H1 (cell line): ENCODE data around the gene OR51B2. TPM values are rescaled to one million over a fixed set of nuclear protein-coding genes. Genes with fewer than 3 reads are reported as not detected.

Experiments
- CTCF ChIA-PET: fragments of 300-600 bp; sonication (Branson Sonifier 250); formaldehyde crosslinking; loops from one replicate; lab custom pipeline; 2021; ENCODE audit not compliant: partially characterized antibody; lab: Charles Lee
- POLR2A ChIA-PET: fragments of 300-600 bp; sonication (Branson Sonifier 250); formaldehyde crosslinking; loops from one replicate; lab custom pipeline; 2021; ENCODE audit warnings: inconsistent platforms; ENCODE audit not compliant: partially characterized antibody; lab: Charles Lee
- DNase-seq, 2 experiments: peaks; one replicate each; pipeline versions ENCODE4 v3.0.0 to v3.0.0-alpha.2; 2010 to 2022; ENCODE audit warnings: low spot score in 2 of 2, low read depth in 1 of 2, mixed read lengths in 1 of 2
- FAIRE-seq: peaks from 2 replicates; lab custom pipeline; 2011; peaks lifted over from hg19 to GRCh38; lab: Jason Lieb, UNC
- H2AFZ ChIP-seq: 2 replicates; pipeline ENCODE4 v1.8.1; 2012; ENCODE audit warnings: low read length, inconsistent platforms
- H2AK5ac ChIP-seq: 2 replicates; pipeline ENCODE4 v1.6.1; 2013; ENCODE audit warnings: low read depth, low read length
- H2BK120ac ChIP-seq: replicated peaks from 2 replicates; pipeline ENCODE3; 2013; ENCODE audit warnings: low read depth, low read length, inconsistent platforms
- H2BK12ac ChIP-seq: 2 replicates; pipeline ENCODE4 v1.6.1; 2013; ENCODE audit warnings: low read depth, low read length
- H2BK15ac ChIP-seq: 2 replicates; pipeline ENCODE4 v1.6.1; 2013; ENCODE audit warnings: low read length
- H2BK20ac ChIP-seq: 2 replicates; pipeline ENCODE4 v1.6.1; 2013; ENCODE audit warnings: low read length
- H2BK5ac ChIP-seq: 2 replicates; pipeline ENCODE4 v1.6.1; 2013; ENCODE audit warnings: low read depth, low read length
- H3K14ac ChIP-seq: 2 replicates; pipeline ENCODE4 v1.6.1; 2013; ENCODE audit warnings: inconsistent platforms; ENCODE audit not compliant: insufficient read length
- H3K18ac ChIP-seq: 2 replicates; pipeline ENCODE4 v1.6.1; 2013; ENCODE audit warnings: low read length; ENCODE audit errors: extremely low read depth
- H3K23ac ChIP-seq: 2 replicates; pipeline ENCODE4 v1.6.1; 2013; ENCODE audit warnings: inconsistent platforms; ENCODE audit not compliant: insufficient read length
- H3K23me2 ChIP-seq: 2 replicates; pipeline ENCODE4 v1.6.1; 2013; ENCODE audit warnings: low read depth, low read length
- H3K27ac ChIP-seq: 2 replicates; pipeline ENCODE4 v1.6.1; 2011; ENCODE audit warnings: low read depth, low read length, inconsistent platforms
- H3K27me3 ChIP-seq, 4 experiments: replicated peaks in 1 of 4; 1 replicate in 1 of 4; 2 replicates in 3 of 4; pipeline versions ENCODE4 v1.6.1 to v1.8.1; 2011 to 2013; ENCODE audit warnings: low read length in 3 of 4, mild to moderate bottlenecking in 3 of 4, inconsistent platforms in 2 of 4, mixed read lengths in 2 of 4, moderate library complexity in 1 of 4; ENCODE audit not compliant: control insufficient read depth in 3 of 4, insufficient read depth in 3 of 4; ENCODE audit errors: extremely low read depth in 1 of 4
- H3K36me3 ChIP-seq, 4 experiments: 2 replicates each; pipeline versions ENCODE4 v1.6.1 to v1.8.1; 2011 to 2013; ENCODE audit warnings: mild to moderate bottlenecking in 4 of 4, low read length in 3 of 4, moderate library complexity in 2 of 4, control low read depth in 1 of 4, inconsistent platforms in 1 of 4; ENCODE audit not compliant: insufficient read depth in 4 of 4, control insufficient read depth in 2 of 4
- H3K4ac ChIP-seq: replicated peaks from 2 replicates; pipeline ENCODE3; 2013; ENCODE audit warnings: low read length, low read depth, mixed read lengths, inconsistent platforms; ENCODE audit not compliant: insufficient read length
- H3K4me1 ChIP-seq, 4 experiments: replicated peaks in 1 of 4; 1 replicate in 1 of 4; 2 replicates in 3 of 4; pipeline versions ENCODE4 v1.6.1 to v1.8.1; 2011 to 2013; ENCODE audit warnings: low read length in 3 of 4, inconsistent platforms in 2 of 4, mixed read lengths in 1 of 4; ENCODE audit not compliant: insufficient read depth in 4 of 4, control insufficient read depth in 3 of 4
- H3K4me2 ChIP-seq, 2 experiments: 2 replicates each; pipeline versions ENCODE4 v1.6.1 to v1.8.1; 2011 to 2013; ENCODE audit warnings: low read depth in 2 of 2, low read length in 2 of 2, control low read depth in 1 of 2, inconsistent platforms in 1 of 2, mild to moderate bottlenecking in 1 of 2; ENCODE audit not compliant: insufficient read depth in 1 of 2
- H3K4me3 ChIP-seq, 4 experiments: fragments of 200-600, 300-600 bp in 1 of 4; sonication (generic), shearing (Covaris generic), sonication (Bioruptor Twin) in 1 of 4; 2 replicates each; pipeline versions ENCODE4 v1.5.1 to v1.8.1; 2011 to 2016; ENCODE audit warnings: low read length in 4 of 4, low read depth in 3 of 4, control low read depth in 2 of 4, inconsistent platforms in 2 of 4, mild to moderate bottlenecking in 2 of 4, mixed read lengths in 1 of 4, moderate library complexity in 1 of 4; ENCODE audit not compliant: insufficient read depth in 2 of 4; ENCODE audit errors: extremely low read depth in 1 of 4
- H3K56ac ChIP-seq: replicated peaks from 2 replicates; pipeline ENCODE3; 2013; ENCODE audit warnings: low read depth, mild to moderate bottlenecking, mixed read lengths, low read length, inconsistent platforms; ENCODE audit not compliant: insufficient read length
- H3K79me1 ChIP-seq: 2 replicates; pipeline ENCODE4 v1.6.1; 2013; ENCODE audit warnings: low read depth, low read length, control low read depth
- H3K79me2 ChIP-seq, 2 experiments: 2 replicates each; pipeline versions ENCODE4 v1.6.1 to v1.8.1; 2012 to 2013; ENCODE audit warnings: low read length in 2 of 2, mild to moderate bottlenecking in 2 of 2, inconsistent platforms in 1 of 2; ENCODE audit not compliant: insufficient read depth in 2 of 2, control insufficient read depth in 1 of 2
- H3K9ac ChIP-seq, 4 experiments: replicated peaks in 1 of 4; 1 replicate in 1 of 4; 2 replicates in 3 of 4; pipeline versions ENCODE4 v1.6.1 to v1.8.1; 2011 to 2013; ENCODE audit warnings: low read depth in 3 of 4, low read length in 3 of 4, control low read depth in 2 of 4, mild to moderate bottlenecking in 2 of 4, moderate library complexity in 2 of 4, inconsistent platforms in 1 of 4; ENCODE audit errors: extremely low read depth in 1 of 4
- H3K9me3 ChIP-seq, 2 experiments: 2 replicates each; pipeline versions ENCODE4 v1.6.1 to v1.8.1; 2012 to 2013; ENCODE audit warnings: mild to moderate bottlenecking in 2 of 2, moderate library complexity in 2 of 2, control low read depth in 1 of 2, inconsistent platforms in 1 of 2, low read depth in 1 of 2, low read length in 1 of 2, mixed read lengths in 1 of 2; ENCODE audit not compliant: insufficient read depth in 2 of 2
- H4K20me1 ChIP-seq, 2 experiments: replicated peaks in 1 of 2; 2 replicates each; pipeline versions ENCODE3 to v1.8.1; 2011 to 2013; ENCODE audit warnings: inconsistent platforms in 2 of 2, low read length in 2 of 2, mild to moderate bottlenecking in 1 of 2; ENCODE audit not compliant: insufficient read depth in 2 of 2, control insufficient read depth in 1 of 2
- H4K5ac ChIP-seq: 2 replicates; pipeline ENCODE4 v1.6.1; 2013; ENCODE audit warnings: low read length, low read depth, mixed read lengths, inconsistent platforms; ENCODE audit not compliant: insufficient read length
- H4K8ac ChIP-seq: 2 replicates; pipeline ENCODE4 v1.8.0; 2013; ENCODE audit warnings: mild to moderate bottlenecking, moderate library complexity, low read length, inconsistent platforms; ENCODE audit not compliant: insufficient read depth; ENCODE audit errors: extremely low read depth
- H4K91ac ChIP-seq: replicated peaks from 2 replicates; pipeline ENCODE3; 2013; ENCODE audit warnings: low read length, mixed read lengths, inconsistent platforms; ENCODE audit not compliant: insufficient read length
- JUN ChIP-seq: IDR thresholded peaks from 2 replicates; pipeline ENCODE4 v1.6.1; 2011; ENCODE audit warnings: low read depth, mild to moderate bottlenecking, improper control_type of control experiment, low read length
- ZNF274 ChIP-seq: IDR thresholded peaks from 2 replicates; pipeline ENCODE4 v1.7.0; 2012; ENCODE audit warnings: low read length, borderline replicate concordance; ENCODE audit errors: extremely low read depth
- WGBS, 2 experiments: shearing (Covaris generic) in 1 of 2; methylation state at CpG; one replicate each; pipeline versions ENCODE4 v1.1.6 to v1.1.7; 2013 to 2015; ENCODE audit warnings: low lambda C conversion rate in 2 of 2, mixed read lengths in 2 of 2, inconsistent platforms in 1 of 2, low coverage in 1 of 2, missing lambda C conversion rate in 1 of 2; ENCODE audit not compliant: insufficient replicate concordance in 2 of 2, insufficient coverage in 1 of 2, insufficient read length in 1 of 2; ENCODE audit errors: extremely low coverage in 1 of 2, missing lambda C conversion rate in 1 of 2; 5-methylcytosine and 5-hydroxymethylcytosine counted together
- polyA plus RNA-seq, 7 experiments: library from polyadenylated mRNA; depleted of rRNA in 3 of 7; stranded (reverse) in 5 of 7; unstranded in 2 of 7; fragments of >200 nt in 5 of 7; fragments of 200-250 nt in 2 of 7; gene quantifications; 1 replicate in 5 of 7; 2 replicates in 1 of 7; 4 replicates in 1 of 7; pipeline versions ENCODE4 v1.2.1 to v1.2.3, GENCODE V29; 2011 to 2013; ENCODE audit warnings: missing spikeins in 2 of 7, mixed read lengths in 2 of 7
- total RNA-seq: library from RNA; stranded (reverse); fragmentation: NEBNext Ultra II Directional; extraction: Animal tissue kit (Norgen Biotek cat#: 25700); gene quantifications from 2 replicates; pipeline ENCODE4 v1.2.1, GENCODE V29; 2021

Gene OR51B2
- total and polyA plus RNA-seq, 2 of the 8 experiments (the other 6 are each of a cell fraction or from before 2014, with no cell fraction given): not detected

DNA sequence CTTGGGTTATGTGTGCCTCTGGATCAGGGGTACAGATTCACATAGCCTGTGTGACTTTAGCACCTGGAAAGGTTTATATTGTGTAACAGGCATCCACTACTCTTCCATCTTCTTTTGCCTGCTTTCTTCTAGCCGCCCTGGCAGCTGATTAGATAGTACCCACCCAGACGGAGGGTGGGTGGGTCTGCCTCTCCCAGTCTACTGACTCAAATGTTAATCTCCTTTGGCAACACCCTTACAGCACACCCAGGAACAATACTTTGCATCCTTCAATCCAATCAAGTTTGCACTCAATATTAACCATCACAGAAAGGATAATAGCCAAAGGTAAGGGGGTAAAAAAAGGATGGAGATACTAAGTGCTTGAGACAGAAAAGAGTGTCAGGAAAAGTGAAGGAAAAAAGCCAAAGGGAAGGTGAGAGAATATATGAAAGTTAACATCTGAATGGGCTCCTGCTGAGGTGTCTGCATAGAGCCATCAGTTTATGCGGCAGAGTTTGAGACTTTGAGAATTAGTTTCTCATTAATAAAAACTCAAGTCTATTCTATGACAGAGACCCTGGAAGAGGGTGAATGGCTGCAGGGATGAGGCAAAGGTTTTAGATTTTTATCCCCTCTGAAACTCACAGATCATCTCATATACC is 24.6 kb upstream of the OR51B2 start:
- no peak for TF ChIP-seq JUN
- TF ChIP-seq ZNF274: no peak
- Histone ChIP-seq H4K8ac (no peak overlapping the region), H4K20me1 (no peaks in the 10 kb centered on the region), H2AK5ac (no peak overlapping the region), H3K27ac (no peak overlapping the region), H2BK20ac (no peak overlapping the region), H2BK120ac (no peak overlapping the region), H3K27me3 (no peaks in the 10 kb centered on the region), H3K23ac (no peak overlapping the region), H3K4me2 (peak overlapping the region in 1 of 2 experiments; percentile 21; a peak in 1 of 4 replicates), H3K4ac (no peak overlapping the region), H3K4me1 (peaks cover 0 to 5% (median 3%) of the 10 kb centered on the region in 4 experiments; a peak in 2 of 7 replicates), H3K79me1 (no peaks in the 10 kb centered on the region), H2AFZ (no peak overlapping the region), H3K18ac (no peak overlapping the region), H2BK12ac (no peak overlapping the region), H3K9ac (no peak overlapping the region), H2BK5ac (no peak overlapping the region), H3K79me2 (no peaks in the 10 kb centered on the region), H3K9me3 (no peaks in the 10 kb centered on the region), H4K91ac (no peak overlapping the region), H2BK15ac (peak overlapping the region; percentile 83; the same call in 1 of the 2 replicates), H3K4me3 (no peak overlapping the region), H3K56ac (no peak overlapping the region), H3K23me2 (no peaks in the 10 kb centered on the region), H3K14ac (no peak overlapping the region), H4K5ac (no peak overlapping the region), H3K36me3 (no peaks in the 10 kb centered on the region)
- WGBS, 2 experiments: 44% methylated on average over 3 of the region's 3 CpGs; no CpG with 5 or more reads in 1 of the 2 experiments
- ChIA-PET POLR2A (interaction anchor here (0.7 kb wide), 1 partner anchor 1070 kb away, joined by 3 read pairs; the partner anchor contains the start of gene APBB1), CTCF (interaction anchor here (2.1 kb wide), 1 partner anchor 17 kb away, joined by 5 read pairs; no protein-coding TSS in a partner anchor)
- DNase-seq (no peak), FAIRE-seq (no peak)
